GM19395 (cell line): ENCODE data around the gene SLC7A10.
"Not testable (repeated sequence)": the region's sequence is repeated elsewhere in the genome, so short reads cannot be mapped to it uniquely, and the experiment has no call there.

Source experiments
- ATAC-seq: cut with Tn5 transposase; IDR thresholded peaks from one replicate; pipeline ENCODE4 v1.9.1; 2021; ENCODE audit warnings: mild to moderate bottlenecking, moderate library complexity; ENCODE audit not compliant: unreplicated experiment

SLC7A10 gene

DNA sequence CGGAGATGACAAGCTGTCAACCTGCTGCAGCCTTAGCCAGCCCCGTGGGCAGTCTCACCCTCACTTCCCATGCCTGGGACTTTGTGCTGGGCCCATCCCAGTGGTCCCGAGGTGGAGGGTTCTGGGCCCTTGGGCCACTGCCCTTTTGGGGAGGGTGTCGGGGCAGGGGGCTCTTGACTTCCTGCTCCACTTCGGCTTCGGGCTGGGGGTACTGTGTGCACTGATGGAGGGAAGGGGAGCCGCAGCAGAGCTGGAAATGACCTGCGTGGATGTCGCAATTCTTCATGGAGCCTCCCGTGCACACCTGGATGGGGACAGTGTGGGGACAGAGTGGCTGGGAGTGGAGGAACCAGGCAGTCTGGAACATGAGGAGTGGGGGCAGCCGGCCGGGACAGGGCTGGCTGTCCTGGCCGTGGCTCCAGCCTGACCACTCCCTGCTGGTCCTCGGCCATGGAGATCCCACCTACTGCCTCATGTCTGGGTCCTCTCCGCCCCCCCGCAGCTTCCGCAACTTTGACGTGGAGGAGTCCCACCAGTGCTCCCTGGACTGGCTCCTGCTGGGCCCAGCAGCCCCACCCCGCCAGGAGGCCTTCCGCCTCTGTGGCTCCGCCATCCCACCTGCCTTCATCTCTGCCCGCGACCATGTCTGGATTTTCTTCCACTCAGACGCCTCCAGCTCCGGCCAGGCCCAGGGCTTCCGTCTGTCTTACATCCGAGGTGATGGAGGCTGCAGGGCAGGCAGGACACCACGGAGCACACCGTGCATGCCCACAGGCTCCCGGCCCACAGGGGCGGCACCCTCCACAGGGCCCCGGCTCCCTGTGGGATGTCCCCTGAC, 21.3 kb downstream of the SLC7A10 start:
- no peak for ATAC-seq

DNA sequence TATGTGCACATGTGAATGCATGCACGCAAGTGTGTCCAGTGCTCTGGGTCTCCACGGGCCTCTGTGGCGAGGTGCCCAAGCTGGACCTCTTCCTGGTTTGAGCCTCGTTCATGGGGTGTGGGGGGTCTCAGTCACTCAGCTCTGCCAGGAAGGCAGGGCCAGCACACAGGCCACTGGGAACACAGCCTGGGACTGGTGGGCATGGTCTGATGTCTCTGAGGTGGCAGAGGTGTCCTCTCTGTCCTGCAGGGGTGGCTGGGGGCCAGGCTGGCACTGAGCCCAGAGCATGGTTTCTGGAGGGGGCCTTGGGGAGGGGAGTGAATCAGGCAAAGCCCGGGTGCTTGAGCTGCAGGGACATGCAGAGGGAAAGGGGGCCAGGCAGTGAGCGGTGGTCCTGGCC, 22.1 kb downstream of the SLC7A10 start:
- no peak for ATAC-seq

DNA sequence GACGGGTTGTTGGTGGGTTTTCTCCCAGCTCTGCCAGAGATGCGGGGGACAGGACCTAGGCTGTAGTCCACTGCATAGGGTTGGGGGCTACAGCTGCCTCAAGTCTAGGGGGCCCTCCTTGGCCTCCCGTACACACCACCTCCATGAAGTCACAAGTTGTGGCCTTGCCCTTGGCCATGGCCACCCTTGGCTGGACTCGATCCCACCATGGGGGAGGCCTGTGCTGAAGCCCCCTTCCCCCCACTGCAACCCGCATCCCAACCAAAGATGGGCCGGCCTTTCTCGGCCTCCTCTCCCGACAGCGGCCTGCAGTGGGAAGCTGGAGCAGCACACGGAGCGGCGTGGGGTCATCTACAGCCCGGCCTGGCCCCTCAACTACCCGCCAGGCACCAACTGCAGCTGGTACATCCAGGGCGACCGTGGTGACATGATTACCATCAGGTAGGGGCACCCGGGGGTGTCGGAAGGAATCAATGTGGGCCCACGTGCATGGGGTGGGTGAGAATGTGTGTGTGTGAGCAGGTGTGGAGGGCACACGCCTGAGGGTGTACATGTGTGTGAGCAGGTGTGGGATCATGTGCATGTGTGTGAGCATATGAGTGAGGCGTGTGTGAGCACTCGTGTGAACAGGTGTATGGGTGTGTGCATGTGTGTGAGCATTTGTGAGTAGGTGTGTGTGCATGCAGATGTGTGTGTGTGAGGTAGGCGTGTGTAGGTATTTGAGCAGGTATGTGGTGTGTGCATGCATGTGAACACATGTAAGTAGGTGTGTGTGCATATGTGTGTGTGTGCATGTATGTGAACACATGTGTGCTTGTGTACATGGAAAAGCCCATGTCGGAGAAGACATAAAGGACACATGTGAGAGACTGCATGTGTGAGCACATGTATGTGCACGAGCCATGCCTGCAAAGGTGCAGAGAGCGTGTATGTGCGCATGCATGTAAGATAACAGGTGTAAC, 22.8 kb downstream of the SLC7A10 start:
- ATAC-seq = no peak

DNA sequence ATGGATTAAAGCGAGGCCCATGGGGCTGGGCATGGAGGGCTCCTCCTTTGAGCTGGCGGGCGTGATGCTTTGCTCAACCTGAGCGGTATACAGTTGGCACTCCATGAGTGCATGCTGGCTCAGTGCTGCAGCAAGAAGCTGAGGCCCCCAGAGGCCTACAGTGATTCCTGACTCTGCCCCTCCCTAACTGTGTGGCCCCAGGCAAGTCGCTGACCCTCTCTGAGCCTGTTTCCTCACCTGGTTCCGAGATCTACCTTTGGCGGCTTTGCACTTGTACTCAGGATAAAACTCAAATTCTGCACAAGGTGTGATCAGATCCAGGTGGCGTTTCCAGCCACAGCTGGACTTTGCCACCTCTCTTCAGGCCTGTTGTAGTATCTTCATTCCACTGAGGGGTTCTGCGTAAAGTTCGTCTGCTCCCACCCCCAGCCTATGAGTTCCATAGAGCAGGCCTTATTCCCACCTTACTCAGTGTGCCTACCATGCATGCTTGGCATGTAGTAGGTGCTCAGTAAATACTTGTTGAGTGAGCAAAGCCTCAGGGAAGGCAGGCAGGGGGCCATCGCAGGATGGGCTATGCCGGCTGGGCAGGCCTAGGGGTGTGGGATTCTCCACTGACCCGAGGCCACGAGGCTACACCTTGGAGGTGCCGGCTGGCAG, 23.6 kb downstream of the SLC7A10 start:
- ATAC-seq = no peak

DNA sequence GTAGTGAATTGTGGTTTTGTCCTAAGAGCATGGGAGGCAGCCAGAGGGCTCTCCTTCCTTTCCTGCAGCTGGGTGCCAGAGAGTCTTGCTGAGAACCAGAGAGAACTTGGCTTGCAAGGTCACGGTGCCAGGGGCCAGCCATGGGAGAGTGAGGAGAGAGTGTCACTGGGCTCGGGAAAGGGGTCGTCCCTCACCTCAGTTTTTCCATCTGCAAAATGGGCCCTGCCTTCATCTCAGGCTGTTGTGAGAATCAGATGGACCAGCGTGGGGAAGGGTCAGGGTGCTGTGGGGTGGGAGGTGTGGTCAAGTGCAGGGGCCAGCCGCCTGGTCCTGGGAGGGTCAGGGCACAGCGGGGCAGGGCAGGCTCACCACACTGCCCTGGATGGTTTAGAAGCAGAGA, 24.2 kb downstream of the SLC7A10 start:
- ATAC-seq = no peak

DNA sequence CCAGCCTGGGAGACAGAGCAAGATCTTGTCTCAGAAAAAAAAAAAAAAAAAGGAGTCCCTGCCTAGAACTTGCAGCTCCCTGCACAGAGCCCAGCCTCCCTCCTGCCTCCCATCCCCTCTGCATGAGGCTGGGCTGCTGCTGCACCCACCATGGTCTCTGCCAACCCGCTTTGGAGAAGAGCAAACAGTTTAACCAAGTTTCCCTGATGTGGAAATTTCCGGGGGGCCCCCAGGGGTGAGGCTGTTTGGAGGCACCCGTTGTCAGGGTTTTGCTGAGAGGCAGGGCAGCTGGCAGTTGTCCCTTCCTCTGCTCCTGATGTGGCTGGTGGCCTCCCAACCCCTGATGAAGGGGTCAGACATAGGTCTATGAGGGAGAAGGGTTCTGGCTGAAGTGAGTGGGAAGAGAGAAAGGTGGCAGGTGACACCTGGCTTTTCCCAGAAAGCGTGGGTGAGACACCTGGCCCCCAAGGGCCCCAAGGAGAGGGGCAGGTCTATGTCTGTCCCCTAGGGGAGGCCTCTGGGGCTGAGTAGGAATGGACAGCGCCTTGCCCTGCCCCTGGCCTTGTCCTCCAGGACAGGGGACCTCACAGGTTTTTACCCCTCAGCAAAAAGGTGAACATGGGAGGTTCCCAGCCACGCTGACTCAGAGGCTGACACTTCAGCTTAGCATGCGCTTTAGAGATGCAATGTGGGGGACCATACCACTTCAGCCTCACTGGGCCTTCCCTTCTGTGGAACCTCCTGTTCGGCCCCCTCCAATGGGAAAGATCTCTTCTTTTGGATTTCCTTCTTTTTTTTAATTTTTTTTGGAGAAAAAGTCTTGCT, 26.0 kb downstream of the SLC7A10 start:
- no peak for ATAC-seq

DNA sequence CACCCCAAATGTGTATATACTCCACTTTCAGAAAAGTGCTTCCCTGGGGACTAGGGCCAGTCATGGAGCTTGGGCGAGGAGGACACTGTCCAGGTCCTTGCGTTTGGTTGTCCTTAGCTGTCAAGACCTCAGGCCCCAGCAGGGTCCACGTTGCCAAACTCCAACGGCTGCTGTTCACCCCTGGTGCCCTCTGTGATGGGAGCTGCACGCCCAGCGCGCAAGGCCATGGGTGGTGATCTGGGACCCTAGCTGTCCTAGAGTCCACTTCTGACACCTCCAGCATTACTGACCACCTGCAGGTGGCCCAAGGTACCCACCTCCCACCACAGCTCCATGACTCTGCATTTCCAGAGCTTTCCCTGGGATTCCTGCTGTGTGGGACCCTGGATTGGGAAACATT, 27.5 kb downstream of the SLC7A10 start:
- ATAC-seq = no peak

DNA sequence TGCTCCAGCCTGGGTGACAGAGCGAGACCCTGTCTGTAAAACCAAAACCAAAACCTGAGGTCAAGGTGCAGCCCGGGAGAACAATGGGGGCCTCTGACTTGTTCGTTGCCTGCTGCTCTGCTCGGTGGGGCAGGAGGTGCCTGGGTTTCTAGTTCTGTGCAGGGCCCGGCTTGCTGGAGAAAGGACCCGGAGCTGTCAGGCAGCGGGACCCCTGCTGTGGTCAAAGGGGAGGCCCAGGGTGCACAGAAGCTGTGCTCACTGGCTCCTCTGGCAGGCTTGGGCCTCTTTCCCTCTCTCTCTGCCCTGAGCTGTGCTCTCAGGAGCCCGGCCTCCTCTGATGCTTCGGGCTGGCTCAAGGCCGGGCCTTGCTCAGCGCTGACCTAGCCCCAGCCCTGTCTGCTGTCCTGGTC, 28.1 kb downstream of the SLC7A10 start:
- no peak for ATAC-seq

DNA sequence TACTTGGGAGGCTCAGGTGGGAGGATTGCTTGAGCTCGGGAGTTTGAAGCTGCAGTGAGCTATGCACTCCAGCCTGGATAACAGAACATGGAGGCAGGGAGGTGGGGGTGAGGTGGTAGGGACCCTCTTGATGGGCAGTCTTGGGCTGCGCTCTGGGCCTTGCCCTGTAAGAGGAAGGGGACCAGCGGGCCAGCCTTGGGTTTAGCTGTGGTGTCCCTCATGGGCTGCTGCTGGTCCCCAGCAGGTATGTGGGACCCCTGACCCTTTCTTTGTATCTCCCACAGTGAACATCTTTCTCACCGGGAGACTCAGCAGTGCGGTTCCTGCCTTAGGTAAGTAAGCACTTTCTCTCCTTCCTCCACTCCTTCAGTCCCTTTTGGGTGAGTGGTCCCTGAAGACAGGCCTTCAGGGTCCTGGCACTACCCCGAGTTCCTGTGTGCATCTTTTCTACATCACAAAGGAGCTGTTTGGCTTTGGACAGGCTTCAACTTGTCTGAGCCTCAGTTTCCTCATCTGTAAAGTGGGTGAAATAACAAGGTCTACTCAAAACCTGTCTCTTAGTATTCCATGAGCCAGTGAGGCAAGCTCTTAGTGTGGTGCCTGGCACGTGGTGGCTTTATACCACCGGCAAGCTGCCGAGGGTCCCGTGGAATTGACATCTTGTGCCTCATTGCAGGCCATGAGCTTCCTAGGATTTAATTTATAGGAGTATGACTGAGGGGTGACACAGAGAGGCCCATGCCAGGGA, 29.0 kb downstream of the SLC7A10 start:
- no peak for ATAC-seq

DNA sequence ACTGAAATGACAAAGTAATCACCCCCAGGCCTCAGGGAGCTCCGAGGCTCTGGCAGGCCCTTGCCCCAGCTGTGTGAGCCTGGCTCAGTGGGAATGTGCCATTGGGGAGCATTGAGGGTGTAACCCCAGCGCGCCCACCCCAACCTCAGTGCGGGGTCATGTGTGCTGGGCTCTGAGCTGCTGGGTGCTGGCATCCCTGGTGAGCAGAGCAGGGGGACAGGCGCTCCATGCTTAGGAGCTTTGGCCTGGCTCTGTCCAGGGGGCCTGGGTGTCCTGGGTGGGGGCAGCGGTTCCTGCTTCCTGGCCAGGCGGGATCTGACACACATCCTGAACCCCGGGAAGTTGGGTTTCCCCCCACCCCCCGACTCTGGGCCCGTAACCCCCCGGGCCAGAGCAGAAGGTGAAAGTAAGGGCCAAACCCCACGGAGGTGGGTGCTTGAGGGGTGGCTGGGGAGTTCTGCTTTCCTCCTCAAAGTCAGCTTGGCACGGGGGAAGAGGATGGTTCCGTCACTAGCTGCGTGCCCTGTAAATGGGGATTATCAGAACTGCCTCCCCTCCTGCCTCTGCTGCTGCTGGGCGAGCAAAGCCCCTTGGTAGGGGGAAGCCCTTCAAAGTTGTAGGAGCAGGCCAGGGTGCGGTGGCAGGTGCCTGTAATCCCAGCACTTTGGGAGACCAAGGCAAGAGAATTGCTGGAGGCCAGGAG, 29.9 kb downstream of the SLC7A10 start:
- no peak for ATAC-seq

DNA sequence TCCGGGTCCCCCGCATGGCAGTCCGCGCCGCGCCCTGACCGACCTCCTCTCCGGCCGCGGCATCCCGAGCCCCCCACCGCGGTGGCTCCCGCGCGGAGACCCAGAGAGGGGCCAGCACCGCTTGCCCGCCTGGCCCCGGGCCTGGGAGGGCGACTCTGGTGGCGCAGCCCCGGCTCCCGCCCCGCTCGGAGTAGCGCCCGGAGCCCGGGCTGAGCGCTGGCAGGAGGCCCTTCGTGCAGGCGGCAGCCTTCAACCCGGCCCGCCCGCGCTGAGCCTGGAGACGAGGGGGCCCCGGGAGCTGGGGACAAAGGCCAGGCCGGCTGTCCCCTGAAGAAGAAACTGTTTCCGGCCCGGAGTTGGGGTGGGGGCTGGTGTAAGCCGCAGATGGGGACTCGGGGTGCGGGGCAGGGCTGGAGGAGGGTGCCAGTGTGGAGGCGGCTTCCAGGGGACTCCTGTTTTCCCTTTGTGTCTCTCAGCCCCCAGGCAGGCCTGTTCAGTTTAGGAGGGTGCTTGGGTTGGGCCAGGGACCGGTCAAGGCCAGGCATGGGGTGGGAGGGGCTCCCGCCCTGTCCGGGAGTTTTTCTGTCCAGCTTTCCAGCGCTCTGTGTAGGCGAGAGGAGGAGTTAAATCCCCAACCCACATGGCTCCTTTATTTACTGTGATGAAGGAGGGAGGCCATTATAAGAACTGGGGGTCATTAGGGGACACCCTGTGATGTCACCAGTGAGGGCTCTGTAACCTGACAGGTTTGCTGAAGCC, 30.6 kb downstream of the SLC7A10 start:
- ATAC-seq = no peak

DNA sequence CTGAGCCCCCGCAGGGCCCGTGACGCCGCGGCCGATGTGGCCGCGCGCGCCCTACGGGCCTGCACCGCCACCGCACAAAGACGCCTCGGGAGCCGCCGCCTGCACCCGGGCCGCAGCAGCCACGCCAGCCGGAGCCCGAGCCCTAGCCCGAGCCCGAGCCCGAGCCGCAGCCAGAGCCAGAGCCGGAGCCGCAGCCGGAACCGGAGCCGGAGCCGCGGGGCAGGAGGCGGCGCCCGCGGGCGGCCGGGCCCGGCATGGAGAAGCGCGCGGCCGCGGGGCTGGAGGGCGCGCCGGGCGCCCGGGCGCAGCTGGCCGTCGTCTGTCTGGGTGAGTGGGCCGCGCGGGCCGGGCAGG, 31.1 kb downstream of the SLC7A10 start:
- no peak for ATAC-seq

DNA sequence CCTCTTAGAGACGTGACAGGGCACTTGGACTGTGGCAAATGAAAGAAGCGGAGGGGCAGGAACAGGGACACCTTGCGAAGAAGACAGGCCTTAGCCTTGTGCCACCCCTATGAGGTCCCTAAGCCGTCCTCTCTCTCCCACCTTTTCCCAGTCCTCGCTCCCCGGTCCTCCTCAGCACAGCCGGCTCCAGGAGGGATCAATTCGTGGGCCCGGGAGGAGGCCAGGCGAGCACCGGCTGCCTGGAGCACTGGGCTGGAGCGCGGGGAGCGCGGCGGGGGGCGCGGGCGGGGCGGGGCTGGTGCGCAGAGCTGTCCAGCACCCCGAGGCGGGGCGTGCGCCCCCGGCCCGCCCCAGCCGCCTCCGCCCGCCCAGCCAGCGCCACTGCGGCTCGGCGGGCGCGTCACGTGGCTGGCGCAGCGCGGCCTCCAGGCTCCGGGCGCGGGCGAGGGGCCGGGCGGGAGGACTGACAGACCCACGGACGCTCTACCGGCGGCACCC, 31.7 kb downstream of the SLC7A10 start, which contains the start of gene LRP3:
TSS of gene LRP3 (plus strand) at position 466 of the 498 bp plus-strand sequence. CDS start 456 bp downstream, outside the sequence.
- no peak for ATAC-seq

DNA sequence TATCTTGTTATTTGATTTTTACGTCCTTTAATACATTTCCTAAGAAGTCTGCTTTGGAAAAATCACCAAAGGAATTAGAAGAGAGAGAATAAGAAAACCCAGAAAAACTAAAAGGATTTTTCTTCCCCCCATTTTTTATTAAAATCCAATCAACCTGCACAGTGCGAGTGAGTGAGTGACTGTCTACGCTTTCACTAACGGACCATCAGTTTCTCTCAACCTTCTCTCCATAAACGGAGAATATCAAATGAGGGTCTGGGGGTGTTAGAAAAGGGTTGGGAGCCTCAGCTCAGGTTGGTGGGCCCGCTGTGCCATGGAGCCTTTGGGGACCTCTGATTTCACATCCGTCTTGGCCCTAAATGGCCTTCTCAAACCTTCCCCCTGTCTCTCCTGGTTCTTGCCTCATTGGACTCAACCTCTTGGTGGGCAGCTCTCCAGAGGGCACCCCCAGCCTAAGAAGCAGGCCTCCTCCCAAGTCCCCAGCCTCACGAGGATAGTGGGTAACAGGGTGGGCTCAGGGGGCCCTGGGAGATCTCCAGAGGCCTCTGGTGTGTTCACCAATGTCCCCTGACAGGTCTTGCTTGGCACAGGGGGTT, 32.3 kb downstream of the SLC7A10 start:
- no peak for ATAC-seq

DNA sequence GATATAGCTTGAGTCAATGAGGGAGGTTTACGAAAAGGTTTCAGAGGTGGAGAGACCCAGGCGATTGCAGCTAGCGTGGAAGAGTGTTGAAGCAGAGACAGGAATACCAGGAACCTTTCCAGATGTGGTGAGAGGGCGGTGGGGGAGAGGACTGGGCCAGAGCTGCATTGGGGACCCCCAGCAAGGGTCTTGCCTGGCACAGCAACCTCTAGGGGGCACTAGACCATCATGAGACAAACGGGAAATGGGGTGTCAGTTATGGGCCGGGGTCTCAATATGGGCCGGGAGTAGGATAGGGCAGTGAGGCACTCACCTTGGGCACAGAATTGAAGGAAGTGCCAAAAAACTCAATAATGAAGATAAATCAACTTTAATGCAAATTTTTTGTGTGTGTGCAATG, 33.6 kb downstream of the SLC7A10 start:
- ATAC-seq = no peak

DNA sequence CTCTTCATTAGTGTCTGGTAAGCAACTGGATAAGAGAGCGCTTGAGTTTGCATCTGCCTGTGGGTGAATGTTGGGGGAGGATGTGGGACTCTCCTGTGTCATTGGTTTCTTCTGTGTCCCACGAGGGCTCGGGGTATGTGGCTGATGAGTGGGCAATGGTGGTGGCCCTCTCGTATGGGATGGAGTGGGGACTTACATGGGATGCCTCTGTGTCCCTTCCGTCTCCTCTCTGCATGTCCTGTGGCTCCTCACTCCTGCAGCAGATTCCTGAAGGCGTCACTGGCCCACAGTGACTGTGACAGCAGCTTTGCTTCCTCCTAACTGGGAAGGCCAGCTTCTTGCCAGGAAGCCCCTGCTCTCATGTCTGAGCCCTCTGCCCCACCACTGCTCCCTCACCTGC, 34.1 kb downstream of the SLC7A10 start:
- ATAC-seq = no peak

DNA sequence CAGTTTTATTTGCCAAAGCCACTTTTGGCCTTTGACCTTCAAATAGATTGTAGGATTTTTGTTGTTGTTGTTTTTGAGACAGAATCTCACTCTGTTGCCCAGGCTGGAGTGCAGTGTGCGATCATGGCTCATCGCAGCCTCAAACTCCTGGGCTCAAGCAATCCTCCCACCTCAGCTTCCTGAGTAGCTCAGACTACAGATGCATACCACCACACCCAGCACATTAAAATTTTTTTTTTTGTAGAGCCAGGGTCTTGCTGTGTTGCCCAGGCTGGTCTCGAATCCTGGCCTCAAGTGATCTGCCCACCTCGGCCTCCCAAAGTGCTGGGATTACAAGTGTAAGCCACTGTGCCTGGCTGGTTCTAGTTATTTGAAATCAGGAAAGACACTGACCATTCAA, 34.6 kb downstream of the SLC7A10 start:
- not testable (repeated sequence) for ATAC-seq

DNA sequence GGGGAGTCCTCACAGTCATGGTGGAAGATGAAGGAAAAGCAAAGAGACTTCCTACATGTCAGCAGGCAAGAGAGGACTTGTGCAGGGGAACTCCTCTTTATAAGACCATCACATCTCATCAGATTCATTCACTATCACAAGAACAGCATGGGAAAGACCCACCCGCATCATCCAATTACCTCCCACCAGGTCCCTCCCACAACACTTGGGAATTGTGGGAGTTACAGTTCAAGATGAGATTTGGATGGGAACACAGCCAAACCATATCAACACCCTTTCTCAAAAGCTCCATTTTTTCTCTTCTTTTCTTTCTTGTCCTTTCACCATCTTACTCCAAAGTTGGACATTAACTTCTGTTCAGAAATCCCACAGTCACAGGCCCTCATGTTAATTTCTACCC, 36.2 kb downstream of the SLC7A10 start:
- ATAC-seq = no peak
